Activated T-cell treated with anti-CD3 and anti-CD28 coated beads for 24 hours (primary cell): Measurements from ENCODE around the gene AMHR2.

ENCODE experiments used
- DNase-seq: peaks from one replicate; pipeline ENCODE4 v3.0.0-alpha.2; 2020; ENCODE audit warnings: low read depth

AMHR2 gene

DNA sequence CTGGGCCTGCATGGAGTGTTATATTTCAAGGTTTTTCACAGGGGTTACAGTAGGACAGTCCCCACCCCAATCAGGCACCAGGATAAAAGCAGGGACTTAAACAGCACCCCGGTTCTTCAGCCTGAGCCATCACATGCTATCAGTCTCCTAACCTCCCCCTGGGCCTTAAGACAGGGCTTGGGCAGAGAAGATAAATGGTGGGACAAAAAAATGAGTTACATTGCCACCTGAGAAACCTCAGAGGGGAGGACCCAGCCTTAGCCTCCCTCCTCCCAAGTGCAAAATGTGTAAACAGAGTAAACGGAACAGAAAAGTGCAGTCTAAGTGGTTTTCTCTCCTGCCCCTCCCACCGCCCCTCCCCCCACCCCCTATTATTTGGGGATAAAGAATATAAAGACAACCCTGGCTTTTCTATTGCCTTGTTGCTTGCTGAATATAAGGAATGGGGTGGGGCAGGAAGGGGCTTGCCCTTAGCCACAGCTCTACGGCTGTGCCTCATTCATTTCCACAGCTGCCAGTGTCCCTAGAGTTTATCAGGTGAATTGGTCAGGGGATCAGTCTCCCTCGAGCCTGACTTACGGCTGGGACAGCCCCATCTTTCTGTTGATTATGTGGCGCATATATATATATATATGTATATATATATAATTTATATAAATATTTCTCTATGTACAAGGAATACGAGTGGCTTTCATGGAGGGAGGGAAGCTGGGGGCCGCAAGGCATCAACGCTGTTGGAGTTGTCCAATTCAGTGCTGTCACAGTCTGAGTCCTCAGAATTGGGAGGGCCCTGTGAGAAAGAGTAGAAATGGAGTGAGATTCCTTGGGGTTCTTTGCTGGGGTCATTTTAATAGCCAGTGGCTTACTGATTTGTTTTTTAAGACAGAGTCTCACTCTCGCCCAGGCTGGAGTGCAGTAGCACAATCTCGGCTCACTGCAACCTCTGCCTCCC lies 57.1 kb downstream of the AMHR2 start:
- no peak for DNase-seq
